Measurements from ENCODE around the gene MYLK2.

The MYLK2 gene

GRCh38 chr20:31836853-31837608 is 17.9 kb downstream of the MYLK2 start:
- Histone ChIP-seq H3K4me1 (peaks cover 8 to 78% (median 62%) of the 10 kb centered on the region in 4 donors), H3K27ac (peak overlapping the region; percentile 67 to 92)
- DNase-seq, result no peak

GRCh38 chr20:31837896-31838397 is 18.8 kb downstream of the MYLK2 start:
- no peaks in the 10 kb centered on the region for H3K9me3 ChIP-seq
- H3K4me3 ChIP-seq, result no peak overlapping the region
- peaks cover 8 to 87% (median 70%) of the 10 kb centered on the region in 4 donors for H3K4me1 ChIP-seq
- H3K36me3 ChIP-seq, result no peaks in the 10 kb centered on the region
- intact Hi-C loops (cut with DNase I; ENCODE audit: low total_unique reads), result no loop called here
- TF ChIP-seq CTCF (IDR thresholded peaks at IDR 0.05), result no peak
- DNase-seq, result no peak
- no peaks in the 10 kb centered on the region for H3K27me3 ChIP-seq
- H3K27ac ChIP-seq, result peak overlapping the region; percentile 17 to 92

More at GRCh38 chr20:31836853-31837608, 17.9 kb downstream of the MYLK2 start:
- Histone ChIP-seq H3K27me3 (no peaks in the 10 kb centered on the region), H3K36me3 (no peaks in the 10 kb centered on the region), H3K9me3 (no peaks in the 10 kb centered on the region), H3K4me3 (no peak overlapping the region)
- intact Hi-C loops (cut with DNase I; ENCODE audit: low total_unique reads), result no loop called here
- TF ChIP-seq CTCF (IDR thresholded peaks at IDR 0.05), result no peak

GRCh38 chr20:31838646-31839292 is 19.6 kb downstream of the MYLK2 start:
- no peaks in the 10 kb centered on the region for H3K27me3 ChIP-seq
- intact Hi-C loops (cut with DNase I; ENCODE audit: low total_unique reads), result no loop called here
- H3K4me1 ChIP-seq, result peaks cover 8 to 87% (median 79%) of the 10 kb centered on the region in 4 donors
- peak overlapping the region; percentile 89 to 92 for H3K27ac ChIP-seq
- no peak for TF ChIP-seq CTCF (IDR thresholded peaks at IDR 0.05)
- no peak for DNase-seq
- no peaks in the 10 kb centered on the region for H3K36me3 ChIP-seq
- no peak overlapping the region for H3K4me3 ChIP-seq
- H3K9me3 ChIP-seq, result no peaks in the 10 kb centered on the region

- H3K4me1 ChIP-seq, result peaks cover 8 to 94% (median 85%) of the 10 kb centered on the region in 4 donors
- H3K36me3 ChIP-seq, result no peaks in the 10 kb centered on the region
- H3K27me3 ChIP-seq, result no peaks in the 10 kb centered on the region
- H3K27ac ChIP-seq, result peak overlapping the region; percentile 89 to 92
- H3K9me3 ChIP-seq, result no peaks in the 10 kb centered on the region
- no peak for TF ChIP-seq CTCF (IDR thresholded peaks at IDR 0.05)
- DNase-seq, result no peak
- intact Hi-C loops (cut with DNase I; ENCODE audit: low total_unique reads), result no loop called here
- H3K4me3 ChIP-seq, result no peak overlapping the region
Measured at GRCh38 chr20:31839782-31840487, 20.8 kb downstream of the MYLK2 start.

GRCh38 chr20:31840906-31841816 is 22.0 kb downstream of the MYLK2 start:
- H3K9me3 ChIP-seq, result no peaks in the 10 kb centered on the region
- H3K36me3 ChIP-seq, result no peaks in the 10 kb centered on the region
- no peak for DNase-seq
- peak overlapping the region in 1 of 2 donors; percentile 62 for H3K4me3 ChIP-seq
- H3K4me1 ChIP-seq, result peaks cover 2 to 90% (median 83%) of the 10 kb centered on the region in 4 donors
- H3K27me3 ChIP-seq, result no peaks in the 10 kb centered on the region
- TF ChIP-seq CTCF (IDR thresholded peaks at IDR 0.05), result no peak
- H3K27ac ChIP-seq, result peak overlapping the region; percentile 89 to 92
- intact Hi-C loops (cut with DNase I; ENCODE audit: low total_unique reads), result no loop called here
